ENCODE measurements around the gene VPS37C. TPM values are rescaled to one million over a fixed set of nuclear protein-coding genes. Genes with fewer than 3 reads are reported as not detected.

VPS37C gene
- total and polyA plus RNA-seq, 2 of the 13 experiments (the other 11 are each of a cell fraction or from before 2014, with no cell fraction given), result 7.5 to 8.8 TPM

DNA sequence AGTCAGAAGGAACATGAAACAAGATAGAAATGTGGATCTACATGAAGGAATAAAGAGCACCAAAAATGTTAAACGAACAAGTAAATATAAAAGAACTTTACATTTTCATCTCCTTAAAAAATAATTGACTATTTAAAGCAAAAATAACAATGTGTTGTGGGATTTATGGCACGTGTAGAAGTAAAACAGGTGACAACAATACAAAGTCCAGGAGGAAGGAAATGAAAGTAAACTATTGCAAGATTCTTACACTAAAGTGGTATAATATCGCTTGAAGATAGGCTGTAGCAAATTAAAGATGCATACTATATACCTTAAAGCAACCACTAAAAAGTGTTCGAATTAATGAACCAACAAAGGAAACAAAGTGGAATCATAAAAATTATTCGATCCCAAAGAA, 5.5 kb downstream of the VPS37C start:
- in situ Hi-C loops (cut with HindIII; ENCODE audit: extremely low pct_ligation_motif_present, low pct_unique_long_range_greater_than_20kb) (no loop called here), intact Hi-C loops (cut with micrococcal nuclease; ENCODE audit: unreplicated experiment) (no loop called here)
- H3K4me1 ChIP-seq (ENCODE audit: insufficient read depth, low read length), result peaks cover 65% of the 10 kb centered on the region
- DNase-seq (ENCODE audit: low spot score) (no peak), FAIRE-seq (no peak), ATAC-seq (no peak)
- TF ChIP-seq NCOR1 (IDR thresholded peaks at IDR 0.05; ENCODE audit: borderline replicate concordance, low read length) (no peak), CEBPB (IDR thresholded peaks at IDR 0.05; ENCODE audit: borderline replicate concordance, low read depth, low read length) (no peak), ZNF7 (CRISPR knock-in tag; IDR thresholded peaks at IDR 0.05) (no peak), ZNF615 (CRISPR knock-in tag; IDR thresholded peaks at IDR 0.05; ENCODE audit: borderline replicate concordance) (no peak), CC2D1A (CRISPR knock-in tag; IDR thresholded peaks at IDR 0.05) (no peak), ZNF530 (CRISPR knock-in tag; IDR thresholded peaks at IDR 0.05; ENCODE audit: low read depth) (no peak), ZNF878 (CRISPR knock-in tag; IDR thresholded peaks at IDR 0.05) (no peak), ZNF496 (CRISPR knock-in tag; IDR thresholded peaks at IDR 0.05; ENCODE audit: insufficient replicate concordance) (no peak), ZFX (CRISPR knock-in tag; IDR thresholded peaks at IDR 0.05; ENCODE audit: low read depth) (no peak), FOXJ3 (CRISPR knock-in tag; IDR thresholded peaks at IDR 0.05; ENCODE audit: borderline replicate concordance) (no peak), NR2F2 (IDR thresholded peaks at IDR 0.05; ENCODE audit: borderline replicate concordance, low read depth) (no peak), ZNF264 (CRISPR knock-in tag; IDR thresholded peaks at IDR 0.05) (no peak), LCORL (IDR thresholded peaks at IDR 0.05) (no peak), LCORL (CRISPR knock-in tag; IDR thresholded peaks at IDR 0.05) (no peak), EHMT2 (IDR thresholded peaks at IDR 0.05; ENCODE audit: borderline replicate concordance, low read depth, low read length) (no peak), STAT5B (CRISPR knock-in tag; IDR thresholded peaks at IDR 0.05) (no peak)
- TF ChIP-seq, protein P1, sequence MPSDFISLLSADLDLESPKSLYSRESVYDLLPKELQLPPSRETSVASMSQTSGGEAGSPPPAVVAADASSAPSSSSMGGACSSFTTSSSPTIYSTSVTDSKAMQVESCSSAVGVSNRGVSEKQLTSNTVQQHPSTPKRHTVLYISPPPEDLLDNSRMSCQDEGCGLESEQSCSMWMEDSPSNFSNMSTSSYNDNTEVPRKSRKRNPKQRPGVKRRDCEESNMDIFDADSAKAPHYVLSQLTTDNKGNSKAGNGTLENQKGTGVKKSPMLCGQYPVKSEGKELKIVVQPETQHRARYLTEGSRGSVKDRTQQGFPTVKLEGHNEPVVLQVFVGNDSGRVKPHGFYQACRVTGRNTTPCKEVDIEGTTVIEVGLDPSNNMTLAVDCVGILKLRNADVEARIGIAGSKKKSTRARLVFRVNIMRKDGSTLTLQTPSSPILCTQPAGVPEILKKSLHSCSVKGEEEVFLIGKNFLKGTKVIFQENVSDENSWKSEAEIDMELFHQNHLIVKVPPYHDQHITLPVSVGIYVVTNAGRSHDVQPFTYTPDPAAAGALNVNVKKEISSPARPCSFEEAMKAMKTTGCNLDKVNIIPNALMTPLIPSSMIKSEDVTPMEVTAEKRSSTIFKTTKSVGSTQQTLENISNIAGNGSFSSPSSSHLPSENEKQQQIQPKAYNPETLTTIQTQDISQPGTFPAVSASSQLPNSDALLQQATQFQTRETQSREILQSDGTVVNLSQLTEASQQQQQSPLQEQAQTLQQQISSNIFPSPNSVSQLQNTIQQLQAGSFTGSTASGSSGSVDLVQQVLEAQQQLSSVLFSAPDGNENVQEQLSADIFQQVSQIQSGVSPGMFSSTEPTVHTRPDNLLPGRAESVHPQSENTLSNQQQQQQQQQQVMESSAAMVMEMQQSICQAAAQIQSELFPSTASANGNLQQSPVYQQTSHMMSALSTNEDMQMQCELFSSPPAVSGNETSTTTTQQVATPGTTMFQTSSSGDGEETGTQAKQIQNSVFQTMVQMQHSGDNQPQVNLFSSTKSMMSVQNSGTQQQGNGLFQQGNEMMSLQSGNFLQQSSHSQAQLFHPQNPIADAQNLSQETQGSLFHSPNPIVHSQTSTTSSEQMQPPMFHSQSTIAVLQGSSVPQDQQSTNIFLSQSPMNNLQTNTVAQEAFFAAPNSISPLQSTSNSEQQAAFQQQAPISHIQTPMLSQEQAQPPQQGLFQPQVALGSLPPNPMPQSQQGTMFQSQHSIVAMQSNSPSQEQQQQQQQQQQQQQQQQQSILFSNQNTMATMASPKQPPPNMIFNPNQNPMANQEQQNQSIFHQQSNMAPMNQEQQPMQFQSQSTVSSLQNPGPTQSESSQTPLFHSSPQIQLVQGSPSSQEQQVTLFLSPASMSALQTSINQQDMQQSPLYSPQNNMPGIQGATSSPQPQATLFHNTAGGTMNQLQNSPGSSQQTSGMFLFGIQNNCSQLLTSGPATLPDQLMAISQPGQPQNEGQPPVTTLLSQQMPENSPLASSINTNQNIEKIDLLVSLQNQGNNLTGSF (CRISPR knock-in tag; IDR thresholded peaks at IDR 0.05), result no peak
- no peak overlapping the region for H3K4me2 ChIP-seq (ENCODE audit: low read depth, low read length)
- H3K27me3 ChIP-seq (ENCODE audit: control insufficient read depth in 1 of 2, insufficient read depth in 2 of 2, low read length in 2 of 2), result no peaks in the 10 kb centered on the region
- no peak overlapping the region for H3K9ac ChIP-seq (ENCODE audit: insufficient read depth, low read depth, low read length)
- H3K4me3 ChIP-seq (replicated peaks in 1 of 3; ENCODE audit: insufficient read depth in 1 of 3, low read depth in 2 of 3, low read length in 3 of 3), result no peak overlapping the region
- H3K79me2 ChIP-seq (ENCODE audit: insufficient read depth, low read length), result peaks cover 46% of the 10 kb centered on the region
- no peak overlapping the region for H2AFZ ChIP-seq (ENCODE audit: low read length)
- no peak overlapping the region for H3K27ac ChIP-seq (ENCODE audit: extremely low read length, insufficient read depth, low read length)
- ChIA-PET CTCF (ENCODE audit: low intra/inter-chr PET ratio, low total read pairs) (no interaction called here), POLR2A (no interaction called here)
- no TSS peak for BruUV-seq (replicated peaks)
- peaks cover 0 to 13% of the 10 kb centered on the region in 2 experiments; a peak in 1 of 5 replicates for H3K36me3 ChIP-seq (replicated peaks in 1 of 2; ENCODE audit: control insufficient read depth in 1 of 2, insufficient read depth in 2 of 2, low read length in 2 of 2)
- H4K20me1 ChIP-seq (ENCODE audit: insufficient read depth, low read length), result peaks cover 9% of the 10 kb centered on the region
- no peaks in the 10 kb centered on the region for H3K9me3 ChIP-seq (ENCODE audit: low read length)
- 78% methylated on average over 5 of the region's 5 CpGs for WGBS (ENCODE audit: low lambda C conversion rate)

Measured in HepG2 (cell line).